Stomach (tissue), 9 donors: ENCODE results near the gene ADRB1. TPM values are rescaled to one million over a fixed set of nuclear protein-coding genes. Genes with fewer than 3 reads are reported as not detected.

Source experiments
- DNase-seq, 2 donors: peaks; one replicate each; pipeline versions ENCODE4 v3.0.0 to v3.0.0-alpha.2; 2013 to 2019
- H3K27ac ChIP-seq, 5 donors: fragments of 200-600 bp in 4 of 5; sonication (generic) in 4 of 5; one replicate each; pipeline ENCODE4 v1.5.1; 2013 to 2019; ENCODE audit warnings: mild to moderate bottlenecking in 1 of 5, moderate library complexity in 1 of 5
- H3K27me3 ChIP-seq, 3 donors: fragments of 200-600 bp; sonication (generic); one replicate each; pipeline ENCODE4 v1.5.1; 2017 to 2019; ENCODE audit warnings: mixed run types in 1 of 3
- H3K36me3 ChIP-seq, 4 donors: fragments of 200-600 bp; sonication (generic); 1 replicate in 3 of 4; 2 replicates in 1 of 4; pipeline ENCODE4 v1.5.1; 2016 to 2019
- H3K4me1 ChIP-seq, 4 donors: fragments of 200-600 bp; sonication (generic); one replicate each; pipeline ENCODE4 v1.5.1; 2016 to 2019
- H3K4me3 ChIP-seq, 4 donors: fragments of 200-600 bp; sonication (generic) in 3 of 4; one replicate each; pipeline ENCODE4 v1.5.1; 2016 to 2019; ENCODE audit warnings: mild to moderate bottlenecking in 1 of 4
- H3K9me3 ChIP-seq, 4 donors: fragments of 200-600 bp; sonication (generic); one replicate each; pipeline ENCODE4 v1.5.1; 2016 to 2019
- EP300 ChIP-seq: sonication (generic); formaldehyde crosslinking; IDR thresholded peaks from one replicate; pipeline ENCODE4 v1.6.1; 2017; ENCODE audit warnings: antibody characterized with exemption
- POLR2A ChIP-seq, 4 donors: fragments of 450-650 bp; IDR thresholded peaks; one replicate each; pipeline ENCODE4 v1.6.1; 2016; ENCODE audit warnings: antibody characterized with exemption in 4 of 4, control low read depth in 2 of 4, mild to moderate bottlenecking in 1 of 4, moderate library complexity in 1 of 4
- POLR2AphosphoS5 ChIP-seq, 3 donors: sonication (generic); formaldehyde crosslinking; IDR thresholded peaks; one replicate each; pipeline ENCODE4 v1.6.1; 2016; ENCODE audit warnings: antibody characterized with exemption in 3 of 3
- WGBS, 5 donors: extraction: QIAGEN DNeasy Blood & Tissue Kit in 3 of 5; methylation state at CpG; one replicate each; pipeline versions ENCODE4 v1.1.5 to v1.1.7; 2013 to 2018; 5-methylcytosine and 5-hydroxymethylcytosine counted together
- intact Hi-C: fragments of 100-400 bp; cut with DNase I; formaldehyde crosslinking; loops from one replicate; pipeline ENCODE4 v1.15.1; 2023; ENCODE audit warnings: low total_unique reads
- polyA plus RNA-seq, 3 donors: library from polyadenylated mRNA; stranded (reverse); fragments of 200-250 nt; gene quantifications; one replicate each; pipeline ENCODE4 v1.2.3, GENCODE V29; 2013
- total RNA-seq, 5 donors: library from RNA; depleted of rRNA; stranded (reverse); fragments of >200 nt; gene quantifications; one replicate each; pipeline versions ENCODE4 v1.1.0 to v1.2.3, GENCODE V29; 2014 to 2016
- TF ChIP-seq, protein P1 (sequence below), 7 experiments: fragments of 450-650 bp in 4 of 7; fragments of 200-600 bp in 3 of 7; sonication (generic) in 3 of 7; IDR thresholded peaks; one replicate each; pipeline ENCODE4 v1.5.1; 2016 to 2019; ENCODE audit warnings: antibody characterized with exemption in 7 of 7, control low read depth in 2 of 7, mild to moderate bottlenecking in 1 of 7
- donor health status: healthy with polysubstance abuse.
- donor health status: Bipolar disorder and iron deficiency.
- donor health status: healthy.

ADRB1 gene
- total and polyA plus RNA-seq, 8 donors: 0.43 to 1.7 (median 0.67) TPM; not detected in 2

DNA sequence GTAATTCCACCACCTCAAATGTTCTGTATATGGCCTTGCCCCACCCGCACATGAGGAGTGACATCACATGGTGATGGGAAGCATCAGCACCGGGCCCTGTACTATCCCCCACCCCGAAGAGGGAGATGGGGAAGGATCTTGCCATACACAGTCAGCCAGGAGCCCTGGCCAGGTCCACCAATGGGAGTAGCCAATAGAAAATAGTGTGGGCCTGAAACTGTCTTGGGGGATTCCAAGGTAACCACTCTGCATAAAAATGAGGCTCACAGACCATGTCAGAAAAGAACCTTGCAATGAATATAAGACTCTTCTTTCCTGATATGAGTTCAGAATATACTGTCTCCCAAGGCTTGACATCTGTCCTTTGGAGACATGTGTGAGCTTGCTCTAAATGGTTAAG is 51.1 kb downstream of the ADRB1 start:
- Histone ChIP-seq H3K9me3 (no peaks in the 10 kb centered on the region), H3K27ac (no peak overlapping the region), H3K27me3 (no peaks in the 10 kb centered on the region), H3K4me3 (no peak overlapping the region), H3K4me1 (peaks cover 0 to 11% (median 0%) of the 10 kb centered on the region in 4 donors), H3K36me3 (no peaks in the 10 kb centered on the region)
- intact Hi-C loops: loop anchor here (10.0 kb wide), 1 partner anchor 380 kb away; no protein-coding TSS in a partner anchor
- 82 to 100% (median 92%) methylated on average over 3 of the region's 3 CpGs for WGBS, 5 donors
- TF ChIP-seq EP300: no peak
- no peak for TF ChIP-seq POLR2AphosphoS5 (IDR thresholded peaks at IDR 0.05)
- TF ChIP-seq, protein P1, sequence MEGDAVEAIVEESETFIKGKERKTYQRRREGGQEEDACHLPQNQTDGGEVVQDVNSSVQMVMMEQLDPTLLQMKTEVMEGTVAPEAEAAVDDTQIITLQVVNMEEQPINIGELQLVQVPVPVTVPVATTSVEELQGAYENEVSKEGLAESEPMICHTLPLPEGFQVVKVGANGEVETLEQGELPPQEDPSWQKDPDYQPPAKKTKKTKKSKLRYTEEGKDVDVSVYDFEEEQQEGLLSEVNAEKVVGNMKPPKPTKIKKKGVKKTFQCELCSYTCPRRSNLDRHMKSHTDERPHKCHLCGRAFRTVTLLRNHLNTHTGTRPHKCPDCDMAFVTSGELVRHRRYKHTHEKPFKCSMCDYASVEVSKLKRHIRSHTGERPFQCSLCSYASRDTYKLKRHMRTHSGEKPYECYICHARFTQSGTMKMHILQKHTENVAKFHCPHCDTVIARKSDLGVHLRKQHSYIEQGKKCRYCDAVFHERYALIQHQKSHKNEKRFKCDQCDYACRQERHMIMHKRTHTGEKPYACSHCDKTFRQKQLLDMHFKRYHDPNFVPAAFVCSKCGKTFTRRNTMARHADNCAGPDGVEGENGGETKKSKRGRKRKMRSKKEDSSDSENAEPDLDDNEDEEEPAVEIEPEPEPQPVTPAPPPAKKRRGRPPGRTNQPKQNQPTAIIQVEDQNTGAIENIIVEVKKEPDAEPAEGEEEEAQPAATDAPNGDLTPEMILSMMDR (IDR thresholded peaks at IDR 0.05): no peak
- no peak for TF ChIP-seq POLR2A (IDR thresholded peaks at IDR 0.05)
- DNase-seq: no peak

DNA sequence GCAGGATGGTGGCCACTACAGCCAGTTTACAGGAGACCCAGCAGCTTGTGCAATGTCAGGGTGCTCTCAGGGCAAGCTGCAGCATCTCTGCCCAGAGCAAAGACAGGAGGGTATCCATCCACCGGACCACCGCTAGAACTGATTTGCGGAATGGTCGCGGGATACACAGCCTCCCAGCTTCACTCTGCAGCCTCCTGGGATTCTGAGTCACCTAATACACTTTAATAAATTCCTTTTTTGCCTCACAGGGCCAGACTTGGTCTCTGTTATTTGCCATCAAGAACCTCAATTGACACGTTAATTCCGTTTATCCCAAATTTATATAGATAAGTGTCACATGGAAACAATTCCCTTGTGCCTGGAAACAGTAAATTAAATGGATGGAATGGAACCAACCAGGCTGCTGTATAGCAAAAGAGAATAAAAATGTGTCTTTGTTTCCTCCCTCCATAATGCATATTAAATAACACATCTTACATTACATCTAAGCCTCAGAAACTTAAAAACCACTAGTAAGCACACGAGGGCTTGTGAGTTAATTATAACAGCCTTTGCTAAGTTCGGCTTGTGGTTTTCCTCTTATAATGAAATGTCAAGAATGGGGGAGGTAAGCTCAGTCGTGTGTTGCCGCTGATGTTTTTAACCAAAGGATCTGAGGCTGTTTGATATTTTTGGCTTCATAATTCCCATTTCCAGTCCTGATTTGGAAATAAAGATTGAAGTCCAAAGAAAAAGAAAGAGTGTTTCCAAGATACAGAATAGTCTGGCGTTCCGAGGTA is 52.1 kb downstream of the ADRB1 start:
- H3K36me3 ChIP-seq: no peaks in the 10 kb centered on the region
- intact Hi-C loops: loop anchor here (10.0 kb wide), 1 partner anchor 381 kb away; no protein-coding TSS in a partner anchor
- H3K27me3 ChIP-seq: peaks cover 0 to under 1% (median 0%) of the 10 kb centered on the region in 3 donors
- no peak for DNase-seq
- no peaks in the 10 kb centered on the region for H3K9me3 ChIP-seq
- no peak overlapping the region for H3K4me3 ChIP-seq
- 66 to 80% (median 75%) methylated on average over 13 of the region's 13 CpGs for WGBS, 5 donors
- TF ChIP-seq POLR2AphosphoS5 (IDR thresholded peaks at IDR 0.05) (no peak), EP300 (no peak), POLR2A (IDR thresholded peaks at IDR 0.05) (no peak)
- TF ChIP-seq, protein P1 (IDR thresholded peaks at IDR 0.05): no peak
- peaks cover 6 to 16% (median 7%) of the 10 kb centered on the region in 4 donors for H3K4me1 ChIP-seq
- H3K27ac ChIP-seq: no peak overlapping the region

Other genes starting within 250 kb of the ADRB1 start
- gene DCLRE1A, start 189.8 kb upstream of the ADRB1 start, total RNA-seq: 10 to 100 TPM in 2 of 5 donors, 1 to 10 TPM in 3; 2.0 to 11.7 (median 5.2) TPM
- gene DCLRE1A, start 189.8 kb upstream of the ADRB1 start, polyA plus RNA-seq: 1 to 10 TPM; 2.8 to 3.7 (median 3.5) TPM
- 100 to 1,000 TPM in 1 of 5 donors, 10 to 100 TPM in 4; 12.3 to 112 (median 25.4) TPM for gene NHLRC2, start 189.2 kb upstream of the ADRB1 start, total RNA-seq
- gene NHLRC2, start 189.2 kb upstream of the ADRB1 start, polyA plus RNA-seq: 1 to 10 TPM; 2.8 to 5.1 (median 3.2) TPM
- gene CCDC186, start 130.3 kb downstream of the ADRB1 start, total RNA-seq: 10 to 100 TPM; 16.8 to 74.5 (median 44.6) TPM
- 10 to 100 TPM in 1 of 3 donors, 1 to 10 TPM in 2; 4.7 to 10.4 (median 7.7) TPM for gene CCDC186, start 130.3 kb downstream of the ADRB1 start, polyA plus RNA-seq
- 1 to 10 TPM in 1 of 5 donors, under 1 TPM in 1, not detected in 3; 0.92 to 7.6 TPM for gene TDRD1, start 135.5 kb downstream of the ADRB1 start, total RNA-seq
- gene TDRD1, start 135.5 kb downstream of the ADRB1 start, polyA plus RNA-seq: under 1 TPM in 2 of 3 donors, not detected in 1; 0.05 to 0.06 TPM
- gene VWA2, start 195.4 kb downstream of the ADRB1 start, total RNA-seq: 10 to 100 TPM in 2 of 5 donors, 1 to 10 TPM in 3; 2.3 to 20.7 (median 6.4) TPM
- 1 to 10 TPM in 2 of 3 donors, under 1 TPM in 1; 0.46 to 6.2 (median 1.5) TPM for gene VWA2, start 195.4 kb downstream of the ADRB1 start, polyA plus RNA-seq